ENCODE data around the gene COL6A3.

GRCh38 chr2:237298151-237299118, 115.5 kb downstream of the COL6A3 start:
- no peak for TF ChIP-seq CTCF (IDR thresholded peaks at IDR 0.05)
- TF ChIP-seq EZH2 (IDR thresholded peaks at IDR 0.05; ENCODE audit: borderline replicate concordance, insufficient read depth, low read depth, low read length, poor library complexity, severe bottlenecking): no peak
